GM21737 (cell line): ENCODE measurements around the gene UBD.

Experiments
- ATAC-seq: cut with Tn5 transposase; IDR thresholded peaks from one replicate; pipeline ENCODE4 v1.9.1; 2021; ENCODE audit warnings: mild to moderate bottlenecking, moderate library complexity; ENCODE audit not compliant: unreplicated experiment

The UBD gene

GRCh38 chr6:29524044-29524443 lies 35.5 kb downstream of the UBD start:
- ATAC-seq = no peak

GRCh38 chr6:29522227-29522626 lies 37.3 kb downstream of the UBD start:
- no peak for ATAC-seq

- no peak for ATAC-seq
These were observed 38.4 kb downstream of the UBD start for GRCh38 chr6:29521006-29521680.

- ATAC-seq = no peak
These were observed 39.3 kb downstream of the UBD start for GRCh38 chr6:29520232-29520631.

GRCh38 chr6:29519291-29520010 lies 40.1 kb downstream of the UBD start:
- no peak for ATAC-seq

- ATAC-seq = no peak
These were observed 41.6 kb downstream of the UBD start for GRCh38 chr6:29517728-29518440.

GRCh38 chr6:29517245-29517644 lies 42.3 kb downstream of the UBD start:
- no peak for ATAC-seq

GRCh38 chr6:29516108-29516507 lies 43.4 kb downstream of the UBD start:
- no peak for ATAC-seq

- no peak for ATAC-seq
These were observed 48.7 kb downstream of the UBD start for GRCh38 chr6:29510746-29511300.

- ATAC-seq = no peak
These were observed 49.3 kb downstream of the UBD start for GRCh38 chr6:29510202-29510601.

- no peak for ATAC-seq
These were observed 49.8 kb downstream of the UBD start for GRCh38 chr6:29509711-29510110.

GRCh38 chr6:29509239-29509638 lies 50.3 kb downstream of the UBD start:
- peak; percentile 57 for ATAC-seq

- no peak for ATAC-seq
These were observed 52.2 kb downstream of the UBD start for GRCh38 chr6:29507319-29507718.

GRCh38 chr6:29506446-29507067 lies 53.0 kb downstream of the UBD start:
- ATAC-seq = no peak

GRCh38 chr6:29505808-29506207 lies 53.7 kb downstream of the UBD start:
- no peak for ATAC-seq
